MM.1S (cell line): Measurements from ENCODE around the gene CCR5AS.

Experiments
- EZH2 ChIP-seq: fragments of 300-600 bp; sonication (generic); optimal IDR thresholded peaks from 2 replicates; pipeline ENCODE3; 2017; ENCODE audit warnings: low read depth, mild to moderate bottlenecking, antibody characterized with exemption, low read length, mixed read lengths
- EZH2phosphoT487 ChIP-seq: fragments of 300-600 bp; sonication (generic); IDR thresholded peaks from 2 replicates; pipeline ENCODE4 v1.6.1; 2018; ENCODE audit warnings: antibody characterized with exemption, low read length
- TF ChIP-seq, protein P1 (sequence below): fragments of 300-600 bp; sonication (generic); IDR thresholded peaks from 2 replicates; pipeline ENCODE4 v1.5.1; 2016; ENCODE audit warnings: antibody characterized with exemption, low read length, mixed read lengths

DNA sequence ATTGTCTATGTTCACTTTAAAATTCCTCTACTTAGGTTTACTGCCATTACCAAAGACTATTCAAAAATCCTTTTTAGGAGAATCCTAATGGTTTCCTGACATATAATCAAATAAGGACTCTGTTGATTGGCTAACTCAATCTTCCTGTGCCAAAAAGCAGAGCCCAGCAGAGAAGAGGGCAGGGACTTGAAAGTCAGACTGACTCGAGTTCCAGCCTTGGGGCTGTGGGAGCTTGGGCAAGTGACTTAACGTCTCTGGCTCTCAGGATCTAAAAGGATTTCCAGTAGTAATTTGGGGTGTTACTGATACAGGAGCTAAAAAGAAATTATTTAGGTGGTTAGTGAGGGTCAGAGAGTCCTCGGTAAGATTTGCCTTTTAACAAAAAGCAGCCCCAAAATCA is 25.2 kb downstream of the CCR5AS start:
- TF ChIP-seq, protein P1, sequence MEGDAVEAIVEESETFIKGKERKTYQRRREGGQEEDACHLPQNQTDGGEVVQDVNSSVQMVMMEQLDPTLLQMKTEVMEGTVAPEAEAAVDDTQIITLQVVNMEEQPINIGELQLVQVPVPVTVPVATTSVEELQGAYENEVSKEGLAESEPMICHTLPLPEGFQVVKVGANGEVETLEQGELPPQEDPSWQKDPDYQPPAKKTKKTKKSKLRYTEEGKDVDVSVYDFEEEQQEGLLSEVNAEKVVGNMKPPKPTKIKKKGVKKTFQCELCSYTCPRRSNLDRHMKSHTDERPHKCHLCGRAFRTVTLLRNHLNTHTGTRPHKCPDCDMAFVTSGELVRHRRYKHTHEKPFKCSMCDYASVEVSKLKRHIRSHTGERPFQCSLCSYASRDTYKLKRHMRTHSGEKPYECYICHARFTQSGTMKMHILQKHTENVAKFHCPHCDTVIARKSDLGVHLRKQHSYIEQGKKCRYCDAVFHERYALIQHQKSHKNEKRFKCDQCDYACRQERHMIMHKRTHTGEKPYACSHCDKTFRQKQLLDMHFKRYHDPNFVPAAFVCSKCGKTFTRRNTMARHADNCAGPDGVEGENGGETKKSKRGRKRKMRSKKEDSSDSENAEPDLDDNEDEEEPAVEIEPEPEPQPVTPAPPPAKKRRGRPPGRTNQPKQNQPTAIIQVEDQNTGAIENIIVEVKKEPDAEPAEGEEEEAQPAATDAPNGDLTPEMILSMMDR: no peak
- no peak for TF ChIP-seq EZH2
- no peak for TF ChIP-seq EZH2phosphoT487
